ENCODE data around the gene ADARB2. TPM values are rescaled to one million over a fixed set of nuclear protein-coding genes. Genes with fewer than 3 reads are reported as not detected.

Gene ADARB2
- total RNA-seq, 2 experiments from 2014 or later, result 2.5 to 3.0 TPM

GRCh38 chr10:1273372-1274105, 463.8 kb downstream of the ADARB2 start:
- peaks cover 9% of the 10 kb centered on the region for H3K27me3 Mint-ChIP-seq
- ChIA-PET POLR2A (no interaction called here), CTCF (no interaction called here)
- no peak overlapping the region for H3K27ac Mint-ChIP-seq
- no peaks in the 10 kb centered on the region for H3K36me3 Mint-ChIP-seq (ENCODE audit: low read depth)
- DNase-seq, result no peak
- H3K4me1 Mint-ChIP-seq, result no peaks in the 10 kb centered on the region
- no peak overlapping the region for H3K4me3 Mint-ChIP-seq
- no peaks in the 10 kb centered on the region for H3K9me3 Mint-ChIP-seq

- CTCF ChIA-PET, result no interaction called here
- POLR2A ChIA-PET, result no interaction called here
- Mint-ChIP-seq H3K4me1 (no peaks in the 10 kb centered on the region), H3K4me3 (no peak overlapping the region), H3K9me3 (no peaks in the 10 kb centered on the region), H3K27me3 (peaks cover 9% of the 10 kb centered on the region), H3K27ac (no peak overlapping the region), H3K36me3 (ENCODE audit: low read depth) (no peaks in the 10 kb centered on the region)
- DNase-seq, result no peak
Measured at GRCh38 chr10:1272777-1273161, 464.6 kb downstream of the ADARB2 start.

GRCh38 chr10:1272079-1272776, 465.1 kb downstream of the ADARB2 start:
- POLR2A ChIA-PET, result no interaction called here
- Mint-ChIP-seq H3K9me3 (no peaks in the 10 kb centered on the region), H3K27me3 (peaks cover 9% of the 10 kb centered on the region), H3K36me3 (ENCODE audit: low read depth) (no peaks in the 10 kb centered on the region), H3K4me1 (no peaks in the 10 kb centered on the region), H3K27ac (no peak overlapping the region), H3K4me3 (no peak overlapping the region)
- DNase-seq, result no peak
- CTCF ChIA-PET, result no interaction called here

- Mint-ChIP-seq H3K4me3 (no peak overlapping the region), H3K27me3 (peaks cover 6% of the 10 kb centered on the region), H3K36me3 (ENCODE audit: low read depth) (no peaks in the 10 kb centered on the region), H3K4me1 (no peaks in the 10 kb centered on the region), H3K27ac (no peak overlapping the region), H3K9me3 (no peaks in the 10 kb centered on the region)
- CTCF ChIA-PET, result interaction anchor here (0.6 kb wide), 1 partner anchor 457 kb away, joined by 3 read pairs; no protein-coding TSS in a partner anchor
- POLR2A ChIA-PET, result no interaction called here
- DNase-seq, result no peak
Measured at GRCh38 chr10:1270906-1271305, 466.4 kb downstream of the ADARB2 start.

- POLR2A ChIA-PET, result no interaction called here
- no peaks in the 10 kb centered on the region for H3K4me1 Mint-ChIP-seq
- H3K4me3 Mint-ChIP-seq, result no peak overlapping the region
- CTCF ChIA-PET, result interaction anchor here (0.6 kb wide), 1 partner anchor 457 kb away, joined by 3 read pairs; no protein-coding TSS in a partner anchor
- no peak overlapping the region for H3K27ac Mint-ChIP-seq
- H3K27me3 Mint-ChIP-seq, result peaks cover 6% of the 10 kb centered on the region
- no peaks in the 10 kb centered on the region for H3K9me3 Mint-ChIP-seq
- no peaks in the 10 kb centered on the region for H3K36me3 Mint-ChIP-seq (ENCODE audit: low read depth)
- no peak for DNase-seq
Measured at GRCh38 chr10:1270490-1270889, 466.8 kb downstream of the ADARB2 start.

- H3K9me3 Mint-ChIP-seq, result no peaks in the 10 kb centered on the region
- H3K4me1 Mint-ChIP-seq, result no peaks in the 10 kb centered on the region
- no peak for DNase-seq
- no peaks in the 10 kb centered on the region for H3K36me3 Mint-ChIP-seq (ENCODE audit: low read depth)
- ChIA-PET POLR2A (no interaction called here), CTCF (no interaction called here)
- no peak overlapping the region for H3K27ac Mint-ChIP-seq
- H3K27me3 Mint-ChIP-seq, result peaks cover 6% of the 10 kb centered on the region
- no peak overlapping the region for H3K4me3 Mint-ChIP-seq
Measured at GRCh38 chr10:1268831-1269230, 468.5 kb downstream of the ADARB2 start.

GRCh38 chr10:1267568-1267967, 469.8 kb downstream of the ADARB2 start:
- Mint-ChIP-seq H3K27me3 (peaks cover 6% of the 10 kb centered on the region), H3K9me3 (no peaks in the 10 kb centered on the region), H3K27ac (no peak overlapping the region), H3K36me3 (ENCODE audit: low read depth) (no peaks in the 10 kb centered on the region), H3K4me1 (no peaks in the 10 kb centered on the region), H3K4me3 (no peak overlapping the region)
- ChIA-PET CTCF (no interaction called here), POLR2A (no interaction called here)
- no peak for DNase-seq

GRCh38 chr10:1267148-1267547, 470.2 kb downstream of the ADARB2 start:
- ChIA-PET CTCF (no interaction called here), POLR2A (no interaction called here)
- H3K4me1 Mint-ChIP-seq, result no peaks in the 10 kb centered on the region

GRCh38 chr10:1266033-1266802, 471.1 kb downstream of the ADARB2 start:
- no peak overlapping the region for H3K27ac Mint-ChIP-seq
- H3K9me3 Mint-ChIP-seq, result no peaks in the 10 kb centered on the region
- no peak for DNase-seq
- no peaks in the 10 kb centered on the region for H3K36me3 Mint-ChIP-seq (ENCODE audit: low read depth)
- POLR2A ChIA-PET, result no interaction called here
- CTCF ChIA-PET, result no interaction called here
- H3K27me3 Mint-ChIP-seq, result peaks cover 6% of the 10 kb centered on the region
- no peaks in the 10 kb centered on the region for H3K4me1 Mint-ChIP-seq
- no peak overlapping the region for H3K4me3 Mint-ChIP-seq

More at GRCh38 chr10:1267148-1267547, 470.2 kb downstream of the ADARB2 start:
- DNase-seq, result no peak
- no peak overlapping the region for H3K27ac Mint-ChIP-seq
- no peaks in the 10 kb centered on the region for H3K36me3 Mint-ChIP-seq (ENCODE audit: low read depth)
- no peak overlapping the region for H3K4me3 Mint-ChIP-seq
- H3K9me3 Mint-ChIP-seq, result no peaks in the 10 kb centered on the region
- peaks cover 6% of the 10 kb centered on the region for H3K27me3 Mint-ChIP-seq

GRCh38 chr10:1264001-1264400, 473.3 kb downstream of the ADARB2 start:
- Mint-ChIP-seq H3K4me3 (no peak overlapping the region), H3K27ac (no peak overlapping the region), H3K9me3 (no peaks in the 10 kb centered on the region), H3K27me3 (peaks cover 7% of the 10 kb centered on the region), H3K36me3 (ENCODE audit: low read depth) (no peaks in the 10 kb centered on the region), H3K4me1 (no peaks in the 10 kb centered on the region)
- DNase-seq, result no peak
- ChIA-PET POLR2A (no interaction called here), CTCF (no interaction called here)

GRCh38 chr10:1257274-1257673, 480.1 kb downstream of the ADARB2 start:
- peaks cover 53% of the 10 kb centered on the region for H3K27me3 Mint-ChIP-seq
- POLR2A ChIA-PET, result interaction anchor here (1.0 kb wide), 1 partner anchor 17 kb away, joined by 3 read pairs; no protein-coding TSS in a partner anchor
- CTCF ChIA-PET, result no interaction called here

GRCh38 chr10:1256432-1256725, 480.9 kb downstream of the ADARB2 start:
- CTCF ChIA-PET, result no interaction called here

More at GRCh38 chr10:1257274-1257673, 480.1 kb downstream of the ADARB2 start:
- Mint-ChIP-seq H3K9me3 (peaks cover 10% of the 10 kb centered on the region), H3K4me3 (no peak overlapping the region), H3K27ac (no peak overlapping the region), H3K4me1 (peaks cover 25% of the 10 kb centered on the region), H3K36me3 (ENCODE audit: low read depth) (peaks cover 10% of the 10 kb centered on the region)
- no peak for DNase-seq

GRCh38 chr10:1255600-1256431, 481.5 kb downstream of the ADARB2 start:
- peaks cover 10% of the 10 kb centered on the region for H3K36me3 Mint-ChIP-seq (ENCODE audit: low read depth)
- ChIA-PET POLR2A (no interaction called here), CTCF (no interaction called here)
- DNase-seq, result no peak
- no peak overlapping the region for H3K27ac Mint-ChIP-seq
- H3K27me3 Mint-ChIP-seq, result peaks cover 67% of the 10 kb centered on the region
- H3K4me3 Mint-ChIP-seq, result no peak overlapping the region
- H3K4me1 Mint-ChIP-seq, result peaks cover 25% of the 10 kb centered on the region
- H3K9me3 Mint-ChIP-seq, result peaks cover 10% of the 10 kb centered on the region

More at GRCh38 chr10:1256432-1256725, 480.9 kb downstream of the ADARB2 start:
- H3K36me3 Mint-ChIP-seq (ENCODE audit: low read depth), result peaks cover 10% of the 10 kb centered on the region
- no peak overlapping the region for H3K27ac Mint-ChIP-seq
- peaks cover 61% of the 10 kb centered on the region for H3K27me3 Mint-ChIP-seq
- peaks cover 10% of the 10 kb centered on the region for H3K9me3 Mint-ChIP-seq
- DNase-seq, result no peak
- H3K4me3 Mint-ChIP-seq, result no peak overlapping the region
- H3K4me1 Mint-ChIP-seq, result peaks cover 25% of the 10 kb centered on the region
- POLR2A ChIA-PET, result no interaction called here
